Globus pallidus (tissue), 1 donor: Measurements from ENCODE around the gene DCST1.
A peak's percentile ranks its signal among the peaks of the same experiment; 100 is the strongest.

Experiments
- DNase-seq: peaks from one replicate; pipeline ENCODE4 v3.0.0-alpha.2; 2015; ENCODE audit warnings: low spot score

The DCST1 gene

GRCh38 chr1:155091071-155092051 lies 57.7 kb downstream of the DCST1 start:
- peak; percentile 73 for DNase-seq

GRCh38 chr1:155092131-155092530 lies 58.5 kb downstream of the DCST1 start:
- no peak for DNase-seq

- DNase-seq, result no peak
Observed at GRCh38 chr1:155092641-155093040, 59.0 kb downstream of the DCST1 start.

- DNase-seq, result peak; percentile 74
Observed at GRCh38 chr1:155093911-155094621, 60.4 kb downstream of the DCST1 start.

- no peak for DNase-seq
Observed at GRCh38 chr1:155094622-155094948, 61.0 kb downstream of the DCST1 start.

GRCh38 chr1:155099331-155099730 lies 65.7 kb downstream of the DCST1 start:
- no peak for DNase-seq
